K562 (cell line): ENCODE measurements around the gene BMP6.

Experiments
- E2F6 ChIP-seq, 2 experiments: IDR thresholded peaks; 2 replicates each; pipeline ENCODE4 v1.6.1; 2011; ENCODE audit warnings: borderline replicate concordance in 1 of 2, control low read depth in 1 of 2, low read depth in 1 of 2, low read length in 1 of 2, mild to moderate bottlenecking in 1 of 2, mixed read lengths in 1 of 2, moderate library complexity in 1 of 2; ENCODE audit not compliant: insufficient read depth in 1 of 2, insufficient read length in 1 of 2, poor library complexity in 1 of 2, severe bottlenecking in 1 of 2; ENCODE audit errors: extremely low read depth in 1 of 2
- ESRRA ChIP-seq: fragments of 450-650 bp; IDR thresholded peaks from 2 replicates; pipeline ENCODE4 v1.6.1; 2014; ENCODE audit warnings: low read depth, mild to moderate bottlenecking, moderate library complexity, borderline replicate concordance
- NFYB ChIP-seq: IDR thresholded peaks from 2 replicates; pipeline ENCODE4 v1.6.1; 2011; ENCODE audit warnings: mild to moderate bottlenecking, moderate library complexity; ENCODE audit not compliant: insufficient read length; ENCODE audit errors: extremely low read depth
- YY1 ChIP-seq, 3 experiments: IDR thresholded peaks; 2 replicates each; pipeline ENCODE4 v1.6.1; 2011; ENCODE audit warnings: low read length in 2 of 3, mild to moderate bottlenecking in 2 of 3, moderate library complexity in 2 of 3, borderline replicate concordance in 1 of 3, control low read depth in 1 of 3, low read depth in 1 of 3; ENCODE audit not compliant: insufficient read depth in 3 of 3, insufficient replicate concordance in 2 of 3, control insufficient read depth in 1 of 3, insufficient read length in 1 of 3; ENCODE audit errors: extremely low read depth in 1 of 3
- TF ChIP-seq, protein P1 (sequence below), 3 experiments: IDR thresholded peaks in 2 of 3; conservative IDR thresholded peaks in 1 of 3; 2 replicates each; pipeline ENCODE4 v1.5.1; 2011 to 2012; ENCODE audit warnings: low read length in 3 of 3, mild to moderate bottlenecking in 3 of 3, control low read depth in 2 of 3, improper control_type of control experiment in 1 of 3, inconsistent platforms in 1 of 3, low read depth in 1 of 3, mixed read lengths in 1 of 3, moderate library complexity in 1 of 3; ENCODE audit not compliant: insufficient read depth in 2 of 3

DNA sequence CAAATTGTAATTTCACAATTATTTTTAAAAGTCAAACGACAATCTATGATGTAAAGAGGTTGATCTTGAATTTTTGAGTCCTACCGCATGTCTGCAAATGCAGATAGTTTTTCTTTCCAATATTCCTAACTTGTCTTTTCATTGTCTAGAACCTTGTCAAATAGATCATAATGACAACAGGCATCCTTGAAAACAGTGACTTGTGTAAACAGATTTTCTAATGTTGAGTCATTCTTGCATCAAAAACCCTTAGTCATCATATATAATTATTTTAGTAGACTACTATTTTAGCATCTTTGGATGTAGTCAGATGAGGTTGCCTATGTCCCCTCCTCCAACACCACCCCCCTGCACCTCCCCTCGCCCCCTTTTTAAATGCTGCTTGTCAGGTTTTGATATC lies 43.8 kb downstream of the BMP6 start:
- TF ChIP-seq E2F6 (IDR thresholded peaks at IDR 0.05; ENCODE audit: borderline replicate concordance in 1 of 2, extremely low read depth in 1 of 2, insufficient read depth in 1 of 2, insufficient read length in 1 of 2, low read depth in 1 of 2, low read length in 1 of 2, poor library complexity in 1 of 2, severe bottlenecking in 1 of 2) (no peak), NFYB (no peak), ESRRA (no peak), YY1 (IDR thresholded peaks at IDR 0.05; ENCODE audit: borderline replicate concordance in 1 of 3, control insufficient read depth in 1 of 3, extremely low read depth in 1 of 3, insufficient read depth in 3 of 3, insufficient read length in 1 of 3, insufficient replicate concordance in 2 of 3, low read depth in 1 of 3, low read length in 2 of 3) (no peak)
- TF ChIP-seq, protein P1, sequence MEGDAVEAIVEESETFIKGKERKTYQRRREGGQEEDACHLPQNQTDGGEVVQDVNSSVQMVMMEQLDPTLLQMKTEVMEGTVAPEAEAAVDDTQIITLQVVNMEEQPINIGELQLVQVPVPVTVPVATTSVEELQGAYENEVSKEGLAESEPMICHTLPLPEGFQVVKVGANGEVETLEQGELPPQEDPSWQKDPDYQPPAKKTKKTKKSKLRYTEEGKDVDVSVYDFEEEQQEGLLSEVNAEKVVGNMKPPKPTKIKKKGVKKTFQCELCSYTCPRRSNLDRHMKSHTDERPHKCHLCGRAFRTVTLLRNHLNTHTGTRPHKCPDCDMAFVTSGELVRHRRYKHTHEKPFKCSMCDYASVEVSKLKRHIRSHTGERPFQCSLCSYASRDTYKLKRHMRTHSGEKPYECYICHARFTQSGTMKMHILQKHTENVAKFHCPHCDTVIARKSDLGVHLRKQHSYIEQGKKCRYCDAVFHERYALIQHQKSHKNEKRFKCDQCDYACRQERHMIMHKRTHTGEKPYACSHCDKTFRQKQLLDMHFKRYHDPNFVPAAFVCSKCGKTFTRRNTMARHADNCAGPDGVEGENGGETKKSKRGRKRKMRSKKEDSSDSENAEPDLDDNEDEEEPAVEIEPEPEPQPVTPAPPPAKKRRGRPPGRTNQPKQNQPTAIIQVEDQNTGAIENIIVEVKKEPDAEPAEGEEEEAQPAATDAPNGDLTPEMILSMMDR (IDR thresholded peaks at IDR 0.05 in 2 of 3, conservative IDR thresholded peaks at IDR 0.05 in 1 of 3; ENCODE audit: insufficient read depth in 2 of 3, low read depth in 1 of 3, low read length in 3 of 3) = no peak
